ENCODE measurements around the gene MYBPC2.

- no peak for TF ChIP-seq POU6F1 (CRISPR knock-in tag; IDR thresholded peaks at IDR 0.05; ENCODE audit: borderline replicate concordance, low read depth)
- TF ChIP-seq TCF4 (CRISPR knock-in tag; IDR thresholded peaks at IDR 0.05; ENCODE audit: borderline replicate concordance) = no peak
- no peak for TF ChIP-seq GLIS3 (CRISPR knock-in tag; IDR thresholded peaks at IDR 0.05)
- no peak for TF ChIP-seq ISL1 (CRISPR knock-in tag; IDR thresholded peaks at IDR 0.05)
- TF ChIP-seq ZFP30 (CRISPR knock-in tag; IDR thresholded peaks at IDR 0.05) = no peak
- TF ChIP-seq PPARA (CRISPR knock-in tag; IDR thresholded peaks at IDR 0.05; ENCODE audit: borderline replicate concordance) = no peak
- no peak for TF ChIP-seq SNAI2 (CRISPR knock-in tag; IDR thresholded peaks at IDR 0.05)
- no peak for TF ChIP-seq PATZ1 (CRISPR knock-in tag; IDR thresholded peaks at IDR 0.05; ENCODE audit: borderline replicate concordance)
These were observed 27.6 kb downstream of the MYBPC2 start for GRCh38 chr19:50460161-50460765.

Data from SK-N-SH treated with all-trans-retinoic acid at 6 μM for 48 hours (cell line).